HG02973 (cell line): ENCODE measurements around the gene TEX48.

ENCODE experiments used
- ATAC-seq: cut with Tn5 transposase; IDR thresholded peaks from one replicate; pipeline ENCODE4 v1.9.1; 2021; ENCODE audit warnings: moderate library complexity; ENCODE audit not compliant: unreplicated experiment

TEX48 gene

GRCh38 chr9:114626415-114627020 is 55.5 kb downstream of the TEX48 start:
- ATAC-seq = no peak

DNA sequence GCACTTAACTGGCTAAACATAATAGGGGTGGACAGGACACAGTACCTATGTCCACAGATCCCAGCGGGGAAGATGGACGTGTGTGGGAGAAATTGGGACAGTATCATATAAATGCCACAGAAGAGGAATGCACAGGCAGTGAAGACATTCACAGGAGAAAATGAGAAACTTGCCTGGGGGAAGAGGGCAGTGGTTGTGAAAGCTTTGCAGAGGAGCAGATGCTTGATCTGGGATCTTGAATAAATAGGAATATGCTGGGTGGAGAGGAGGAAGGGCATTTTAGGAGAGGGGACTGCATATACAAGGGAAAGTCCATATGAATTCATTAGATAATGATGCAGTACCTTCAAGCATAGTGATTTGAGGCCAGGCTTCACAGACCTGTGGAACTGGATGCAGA is 57.3 kb downstream of the TEX48 start:
- no peak for ATAC-seq

DNA sequence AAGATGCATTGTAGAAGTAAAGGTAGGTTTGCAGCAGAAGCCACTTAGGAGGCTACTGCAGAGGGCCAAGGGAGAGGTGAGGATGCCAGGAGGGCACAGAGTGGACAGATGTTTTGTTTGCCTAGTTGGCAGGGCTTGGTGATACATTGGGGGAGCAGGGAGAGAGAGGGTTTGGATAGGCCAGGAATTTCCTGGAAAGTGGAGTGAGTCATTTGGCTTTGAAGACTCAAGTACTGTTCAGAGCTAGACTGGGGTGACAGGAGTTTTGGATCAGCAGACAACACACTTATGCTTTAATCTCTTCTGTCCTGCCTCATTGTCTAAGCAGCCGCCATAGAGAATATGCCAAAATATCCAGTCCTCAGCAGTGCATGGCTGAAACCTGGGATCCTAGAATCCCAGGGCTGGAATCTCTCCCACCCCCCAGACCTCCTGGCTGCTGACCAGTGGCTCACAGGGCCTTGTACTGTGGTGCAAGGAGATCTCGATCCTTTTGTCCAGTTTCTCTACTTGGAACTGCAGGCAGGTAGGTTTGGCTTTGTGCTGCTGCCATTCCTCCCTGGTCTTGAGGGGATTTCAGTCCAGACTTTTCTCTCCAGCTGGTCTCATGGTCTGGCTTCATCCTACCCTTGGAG is 59.9 kb downstream of the TEX48 start:
- ATAC-seq = no peak

DNA sequence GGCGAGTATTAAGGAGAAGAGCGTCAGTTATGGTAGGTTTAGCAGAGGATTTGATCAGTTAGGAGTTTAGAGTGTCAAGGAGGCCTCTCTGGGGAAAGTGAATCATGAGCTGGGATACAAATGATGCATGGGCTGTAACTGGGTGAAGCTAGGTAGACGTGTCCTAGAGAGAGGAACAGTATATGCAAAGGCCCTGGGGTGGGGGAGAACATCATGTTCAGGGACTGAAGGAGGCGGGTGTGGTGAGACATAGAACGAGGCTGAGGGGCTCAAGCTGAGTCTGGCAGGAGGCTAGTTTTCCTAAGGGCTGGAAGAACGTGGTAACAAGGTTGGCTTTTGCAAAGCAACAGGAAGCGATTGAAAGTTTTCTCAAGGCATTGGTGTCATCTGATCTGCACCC is 60.4 kb downstream of the TEX48 start:
- ATAC-seq = no peak

DNA sequence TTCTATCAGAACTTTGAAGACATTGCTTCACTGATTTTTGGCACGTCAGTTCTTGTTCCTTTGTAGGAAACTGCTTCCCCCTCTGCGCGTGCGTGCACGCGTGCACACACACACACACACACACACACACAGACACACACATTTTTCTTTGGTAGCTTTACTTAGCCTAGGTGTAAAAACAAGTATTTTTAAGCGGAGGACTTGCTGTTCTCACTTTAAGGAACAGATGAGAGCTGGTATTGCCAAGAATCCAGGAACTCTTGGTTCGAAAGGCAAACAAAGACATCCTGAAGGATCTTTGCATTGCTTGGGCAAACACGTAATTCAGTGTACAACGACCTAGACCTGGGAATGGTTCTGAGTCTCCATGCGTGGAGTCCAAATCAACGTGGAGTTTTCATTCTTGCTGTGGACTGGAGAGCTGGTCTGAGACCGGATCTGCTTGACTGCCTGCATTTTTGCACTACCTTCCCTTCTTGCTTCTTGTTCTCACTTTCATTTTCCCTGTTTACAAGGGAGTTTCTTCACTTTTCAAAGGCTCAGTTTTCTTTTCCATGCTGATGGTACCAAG is 62.7 kb downstream of the TEX48 start:
- ATAC-seq = peak; percentile 54

DNA sequence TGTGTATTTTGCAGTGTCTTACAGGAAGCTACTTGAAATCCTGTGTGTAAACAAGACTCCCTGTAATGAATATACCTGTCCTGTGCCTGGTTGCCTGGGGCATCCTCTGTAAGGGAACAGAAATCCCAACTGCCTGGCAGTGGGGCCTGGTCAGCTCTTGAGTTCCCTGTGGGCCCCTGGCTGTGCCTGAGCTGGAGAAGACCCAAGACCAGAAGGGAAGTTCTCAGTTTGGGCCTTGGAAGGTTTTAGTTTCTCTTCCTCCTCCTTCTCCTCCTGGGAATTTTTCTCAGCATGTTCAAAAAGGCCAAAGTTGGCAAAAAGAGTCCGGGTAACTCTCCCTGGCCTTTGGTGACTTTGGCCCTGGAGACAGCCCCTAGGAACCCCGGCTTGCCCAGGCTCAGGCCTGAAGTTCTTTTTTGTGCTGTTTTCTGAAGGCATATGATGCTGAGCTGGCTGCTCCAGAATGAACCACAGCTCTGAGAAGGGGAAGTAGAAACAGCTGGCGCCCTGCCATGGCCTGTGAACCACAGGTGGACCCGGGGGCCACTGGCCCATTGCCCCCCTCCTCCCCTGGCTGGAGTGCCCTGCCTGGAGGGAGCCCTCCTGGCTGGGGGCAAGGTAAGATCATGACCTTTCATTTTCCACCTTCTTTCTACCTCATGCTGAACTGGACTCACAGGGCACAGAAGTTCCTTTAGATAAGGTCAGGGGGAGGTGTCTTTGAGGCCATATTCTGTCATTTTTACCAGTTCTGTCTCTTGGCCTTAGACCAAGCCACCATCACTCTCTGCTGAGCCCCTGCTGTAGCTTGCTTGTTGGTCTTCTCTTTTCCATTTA is 65.1 kb downstream of the TEX48 start:
- ATAC-seq = peak; percentile 61
